Lower leg skin (tissue), 3 donors: ENCODE results near the gene KLK2.

Experiments
- POLR2A ChIP-seq, 2 donors: fragments of 450-650 bp; IDR thresholded peaks; one replicate each; pipeline ENCODE4 v1.6.1; 2016 to 2017; ENCODE audit warnings: antibody characterized with exemption in 2 of 2, mild to moderate bottlenecking in 1 of 2, moderate library complexity in 1 of 2
- TF ChIP-seq, protein P1 (sequence below), 3 donors: fragments of 450-650 bp; IDR thresholded peaks; one replicate each; pipeline ENCODE4 v1.5.1; 2016; ENCODE audit warnings: antibody characterized with exemption in 3 of 3, mild to moderate bottlenecking in 3 of 3, moderate library complexity in 2 of 3

DNA sequence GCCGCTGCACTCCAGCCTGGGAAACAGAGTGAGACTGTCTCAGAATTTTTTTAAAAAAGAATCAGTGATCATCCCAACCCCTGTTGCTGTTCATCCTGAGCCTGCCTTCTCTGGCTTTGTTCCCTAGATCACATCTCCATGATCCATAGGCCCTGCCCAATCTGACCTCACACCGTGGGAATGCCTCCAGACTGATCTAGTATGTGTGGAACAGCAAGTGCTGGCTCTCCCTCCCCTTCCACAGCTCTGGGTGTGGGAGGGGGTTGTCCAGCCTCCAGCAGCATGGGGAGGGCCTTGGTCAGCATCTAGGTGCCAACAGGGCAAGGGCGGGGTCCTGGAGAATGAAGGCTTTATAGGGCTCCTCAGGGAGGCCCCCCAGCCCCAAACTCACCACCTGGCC, at the start of gene KLK2:
- TF ChIP-seq, protein P1, sequence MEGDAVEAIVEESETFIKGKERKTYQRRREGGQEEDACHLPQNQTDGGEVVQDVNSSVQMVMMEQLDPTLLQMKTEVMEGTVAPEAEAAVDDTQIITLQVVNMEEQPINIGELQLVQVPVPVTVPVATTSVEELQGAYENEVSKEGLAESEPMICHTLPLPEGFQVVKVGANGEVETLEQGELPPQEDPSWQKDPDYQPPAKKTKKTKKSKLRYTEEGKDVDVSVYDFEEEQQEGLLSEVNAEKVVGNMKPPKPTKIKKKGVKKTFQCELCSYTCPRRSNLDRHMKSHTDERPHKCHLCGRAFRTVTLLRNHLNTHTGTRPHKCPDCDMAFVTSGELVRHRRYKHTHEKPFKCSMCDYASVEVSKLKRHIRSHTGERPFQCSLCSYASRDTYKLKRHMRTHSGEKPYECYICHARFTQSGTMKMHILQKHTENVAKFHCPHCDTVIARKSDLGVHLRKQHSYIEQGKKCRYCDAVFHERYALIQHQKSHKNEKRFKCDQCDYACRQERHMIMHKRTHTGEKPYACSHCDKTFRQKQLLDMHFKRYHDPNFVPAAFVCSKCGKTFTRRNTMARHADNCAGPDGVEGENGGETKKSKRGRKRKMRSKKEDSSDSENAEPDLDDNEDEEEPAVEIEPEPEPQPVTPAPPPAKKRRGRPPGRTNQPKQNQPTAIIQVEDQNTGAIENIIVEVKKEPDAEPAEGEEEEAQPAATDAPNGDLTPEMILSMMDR (IDR thresholded peaks at IDR 0.05): no peak
- no peak for TF ChIP-seq POLR2A (IDR thresholded peaks at IDR 0.05)
